ENCODE data around the gene CLIP3. TPM values are rescaled to one million over a fixed set of nuclear protein-coding genes. Genes with fewer than 3 reads are reported as not detected.

CLIP3 gene
- total RNA-seq, 6 donors from 2014 or later: 3.0 to 13.0 (median 6.4) TPM

DNA sequence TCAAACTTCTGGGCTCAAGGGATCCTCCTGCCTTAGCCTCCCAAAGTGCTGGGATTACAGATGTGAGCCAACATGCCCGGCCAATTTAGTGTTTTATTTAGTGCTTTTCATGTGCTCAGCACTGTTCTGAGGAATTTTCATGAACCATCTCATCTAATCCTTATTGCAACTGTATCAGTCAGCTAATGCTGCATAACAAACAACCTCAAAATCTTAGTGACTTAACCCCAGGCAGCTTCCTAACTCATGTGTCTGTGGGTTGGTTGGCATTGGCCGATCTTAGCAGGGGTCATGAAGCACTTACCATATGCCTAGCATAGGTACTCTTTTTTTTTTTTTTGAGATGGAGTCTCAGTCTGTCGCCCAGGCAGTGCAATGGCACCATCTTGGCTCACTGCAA is 43.8 kb downstream of the CLIP3 start:
- no peak overlapping the region for H3K4me3 ChIP-seq
- no peak overlapping the region for H3K27ac ChIP-seq
- no peaks in the 10 kb centered on the region for H3K9me3 ChIP-seq
- WGBS, 2 donors: 80 to 85% methylated on average over 3 of the region's 3 CpGs
- no peaks in the 10 kb centered on the region for H3K36me3 ChIP-seq
- ATAC-seq (ENCODE audit: low FRiP score in 2 of 2): no peak
- DNase-seq: no peak
- no peak for TF ChIP-seq EP300 (IDR thresholded peaks at IDR 0.05)
- TF ChIP-seq, protein P1, sequence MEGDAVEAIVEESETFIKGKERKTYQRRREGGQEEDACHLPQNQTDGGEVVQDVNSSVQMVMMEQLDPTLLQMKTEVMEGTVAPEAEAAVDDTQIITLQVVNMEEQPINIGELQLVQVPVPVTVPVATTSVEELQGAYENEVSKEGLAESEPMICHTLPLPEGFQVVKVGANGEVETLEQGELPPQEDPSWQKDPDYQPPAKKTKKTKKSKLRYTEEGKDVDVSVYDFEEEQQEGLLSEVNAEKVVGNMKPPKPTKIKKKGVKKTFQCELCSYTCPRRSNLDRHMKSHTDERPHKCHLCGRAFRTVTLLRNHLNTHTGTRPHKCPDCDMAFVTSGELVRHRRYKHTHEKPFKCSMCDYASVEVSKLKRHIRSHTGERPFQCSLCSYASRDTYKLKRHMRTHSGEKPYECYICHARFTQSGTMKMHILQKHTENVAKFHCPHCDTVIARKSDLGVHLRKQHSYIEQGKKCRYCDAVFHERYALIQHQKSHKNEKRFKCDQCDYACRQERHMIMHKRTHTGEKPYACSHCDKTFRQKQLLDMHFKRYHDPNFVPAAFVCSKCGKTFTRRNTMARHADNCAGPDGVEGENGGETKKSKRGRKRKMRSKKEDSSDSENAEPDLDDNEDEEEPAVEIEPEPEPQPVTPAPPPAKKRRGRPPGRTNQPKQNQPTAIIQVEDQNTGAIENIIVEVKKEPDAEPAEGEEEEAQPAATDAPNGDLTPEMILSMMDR (IDR thresholded peaks at IDR 0.05): no peak
- no peak for TF ChIP-seq POLR2AphosphoS5 (IDR thresholded peaks at IDR 0.05)
- peaks cover 0 to 12% (median 0%) of the 10 kb centered on the region in 4 donors for H3K27me3 ChIP-seq
- peaks cover 8 to 13% (median 9%) of the 10 kb centered on the region in 4 donors for H3K4me1 ChIP-seq

DNA sequence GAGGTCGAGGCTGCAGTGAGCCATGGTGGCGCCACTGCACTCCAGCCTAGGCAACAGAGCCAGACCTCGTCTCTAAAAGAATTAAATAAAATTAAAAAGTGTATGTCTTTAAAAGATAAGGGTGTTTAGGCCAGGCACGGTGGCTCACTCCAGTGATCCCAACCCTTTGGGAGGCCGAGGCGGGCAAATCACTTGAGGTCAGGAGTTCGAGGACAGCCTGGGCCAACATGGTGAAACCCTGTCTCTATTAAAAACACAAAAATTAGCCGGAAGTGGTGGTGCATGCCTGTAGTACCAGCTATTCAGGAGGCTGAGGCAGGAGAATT is 45.1 kb downstream of the CLIP3 start:
- no peaks in the 10 kb centered on the region for H3K36me3 ChIP-seq
- peak overlapping the region in 1 of 4 donors; percentile 49 for H3K4me3 ChIP-seq
- WGBS, 2 donors: 33 to 35% methylated on average over 8 of the region's 8 CpGs
- H3K9me3 ChIP-seq: no peaks in the 10 kb centered on the region
- no peak for ATAC-seq (ENCODE audit: low FRiP score in 2 of 2)
- TF ChIP-seq, protein P1 (IDR thresholded peaks at IDR 0.05): no peak
- no peak for TF ChIP-seq EP300 (IDR thresholded peaks at IDR 0.05)
- TF ChIP-seq POLR2AphosphoS5 (IDR thresholded peaks at IDR 0.05): no peak
- no peak for TF ChIP-seq POLR2A (IDR thresholded peaks at IDR 0.05)
- no peak for DNase-seq
- H3K27me3 ChIP-seq: peaks cover 0 to 12% (median 0%) of the 10 kb centered on the region in 4 donors
- no peak overlapping the region for H3K27ac ChIP-seq
- peaks cover 7 to 12% (median 9%) of the 10 kb centered on the region in 4 donors for H3K4me1 ChIP-seq

DNA sequence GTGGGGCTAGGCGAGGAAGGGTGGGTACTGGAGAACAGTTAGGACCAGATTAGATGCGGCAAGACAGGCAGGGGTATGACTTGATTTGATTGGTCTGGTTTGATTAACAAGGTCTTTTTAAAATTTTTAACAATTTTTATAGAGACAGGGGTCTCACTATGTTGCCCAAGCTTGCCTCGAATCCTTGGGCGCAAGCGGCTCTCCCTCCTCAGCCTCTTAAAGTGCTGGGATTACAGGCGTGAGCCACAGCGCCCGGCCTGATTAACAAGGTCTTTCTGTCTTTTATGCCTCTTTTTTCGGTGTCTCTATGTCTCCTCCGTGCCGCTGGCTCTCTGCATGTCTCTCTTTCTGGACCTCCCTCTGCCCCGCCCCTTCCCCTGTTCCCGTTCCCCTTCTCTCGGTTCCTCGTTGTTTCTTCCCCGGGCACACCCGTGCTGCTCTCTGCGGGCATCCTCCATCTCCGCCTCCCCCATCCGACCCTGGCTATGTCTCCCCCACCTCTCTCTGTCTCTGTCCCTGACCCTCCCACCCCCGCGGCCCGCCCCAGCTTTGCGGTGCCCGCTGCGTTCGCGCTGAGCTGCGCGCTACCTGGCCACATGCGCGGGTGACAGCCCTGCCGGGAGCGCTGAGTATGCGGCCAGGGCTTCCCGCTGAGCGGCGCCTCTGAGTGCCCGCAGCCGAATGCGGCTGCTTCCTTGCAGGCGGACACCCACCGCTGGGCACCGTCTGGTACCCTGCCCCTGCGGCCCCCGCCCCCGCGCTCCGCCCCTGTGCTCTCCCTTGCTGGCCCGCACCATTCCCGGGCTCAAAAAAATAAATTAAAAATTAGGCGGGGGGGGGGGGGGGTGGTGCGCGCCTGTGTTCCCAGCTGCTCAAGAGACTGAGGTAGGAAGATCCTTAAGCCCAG is 45.8 kb downstream of the CLIP3 start:
- H3K9me3 ChIP-seq: no peaks in the 10 kb centered on the region
- H3K27me3 ChIP-seq: peaks cover 0 to 12% (median 0%) of the 10 kb centered on the region in 4 donors
- peak in 1 of 2 donors; percentile 87 for DNase-seq
- no peak for TF ChIP-seq POLR2AphosphoS5 (IDR thresholded peaks at IDR 0.05)
- TF ChIP-seq, protein P1 (IDR thresholded peaks at IDR 0.05): no peak
- no peak for TF ChIP-seq EP300 (IDR thresholded peaks at IDR 0.05)
- no peak for TF ChIP-seq POLR2A (IDR thresholded peaks at IDR 0.05)
- peak overlapping the region in 3 of 4 donors; percentile 23 to 49 (median 27) for H3K4me3 ChIP-seq
- peak in 1 of 2 donors; percentile 78 for ATAC-seq (ENCODE audit: low FRiP score in 2 of 2)
- H3K4me1 ChIP-seq: peaks cover 7 to 12% (median 9%) of the 10 kb centered on the region in 4 donors
- WGBS, 2 donors: 12 to 15% methylated on average over 33 to 41 of the region's 54 CpGs
- no peak overlapping the region for H3K27ac ChIP-seq
- no peaks in the 10 kb centered on the region for H3K36me3 ChIP-seq

DNA sequence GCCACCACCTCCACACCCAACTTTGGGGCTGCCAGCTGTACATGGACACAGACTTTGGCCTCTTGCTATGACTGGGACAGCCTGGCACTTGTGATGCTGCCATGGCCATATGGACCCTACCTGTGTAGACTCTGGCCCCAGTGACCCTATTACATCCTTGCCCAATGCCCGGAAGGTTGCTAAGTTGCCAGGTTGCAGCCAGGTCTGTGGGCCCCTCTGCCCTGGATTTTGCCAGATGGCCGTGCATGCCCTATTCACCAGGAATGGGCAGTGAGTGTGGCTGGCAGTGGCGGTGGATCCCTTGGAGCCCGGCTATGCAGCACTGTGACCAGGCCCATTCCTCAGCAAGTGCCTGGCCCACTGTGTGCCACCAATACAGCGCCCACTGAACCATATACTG is 46.6 kb downstream of the CLIP3 start:
- TF ChIP-seq POLR2AphosphoS5 (IDR thresholded peaks at IDR 0.05): no peak
- no peak for TF ChIP-seq EP300 (IDR thresholded peaks at IDR 0.05)
- no peak for TF ChIP-seq POLR2A (IDR thresholded peaks at IDR 0.05)
- TF ChIP-seq, protein P1 (IDR thresholded peaks at IDR 0.05): no peak
- Histone ChIP-seq H3K4me3 (no peak overlapping the region), H3K4me1 (peaks cover 7 to 12% (median 9%) of the 10 kb centered on the region in 4 donors), H3K36me3 (no peaks in the 10 kb centered on the region), H3K9me3 (no peaks in the 10 kb centered on the region), H3K27ac (no peak overlapping the region), H3K27me3 (peaks cover 0 to 12% (median 0%) of the 10 kb centered on the region in 4 donors)
- no peak for ATAC-seq (ENCODE audit: low FRiP score in 2 of 2)
- no peak for DNase-seq
- WGBS, 2 donors: 83 to 90% methylated on average over 1 to 5 of the region's 5 CpGs

Measured in upper lobe of left lung (tissue), 6 donors.